ENCODE measurements around the gene TEX261. TPM values are rescaled to one million over a fixed set of nuclear protein-coding genes. Genes with fewer than 3 reads are reported as not detected.
A peak's percentile ranks its signal among the peaks of the same experiment; 100 is the strongest.
"Not testable (repeated sequence)": the region's sequence is repeated elsewhere in the genome, so short reads cannot be mapped to it uniquely, and the experiment has no call there.

Gene TEX261
- 82.9 TPM for polyA plus RNA-seq (2013, experiment 1 of 2)
- polyA plus RNA-seq (2013, experiment 2 of 2): 81.2 TPM

DNA sequence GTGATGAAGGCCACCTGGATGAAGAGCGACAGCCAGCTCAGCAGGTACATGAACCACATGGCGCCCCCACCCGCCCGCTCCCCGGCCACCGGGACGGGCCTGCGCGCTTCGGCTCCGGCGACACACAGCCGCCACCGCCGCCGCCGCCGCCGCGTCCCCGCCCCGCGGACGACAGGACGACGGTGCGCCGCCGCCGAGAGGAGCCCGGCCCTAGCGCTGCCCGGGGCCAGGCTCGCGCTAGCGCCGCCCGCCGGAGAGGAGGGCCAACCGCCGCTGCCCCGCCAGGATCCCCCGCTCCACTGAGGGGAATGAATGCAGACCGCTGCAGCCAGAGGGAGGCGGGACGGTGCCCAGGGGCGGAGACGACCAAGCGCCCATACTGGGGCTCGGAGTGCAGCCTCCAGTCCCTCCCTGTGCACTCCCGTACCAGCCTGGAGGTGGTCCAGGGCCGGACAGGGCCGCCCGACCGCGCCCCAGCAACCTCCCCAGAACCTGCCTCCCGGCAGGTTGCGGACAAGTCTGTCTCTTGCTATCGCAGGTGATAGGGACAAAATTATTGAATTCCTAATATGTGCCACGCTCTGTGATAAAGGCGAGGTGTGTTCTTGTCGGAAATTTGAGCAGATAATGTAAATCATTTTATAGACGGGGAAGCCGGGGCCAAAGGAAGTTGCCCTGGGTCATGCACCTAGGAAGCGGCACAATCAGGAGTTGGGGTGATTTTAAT lies at the start of gene TEX261:
TSS of gene TEX261 (minus strand) at position 175 of the 727 bp plus-strand sequence. CDS start at position 59, 116 bp downstream.
- H3K4me3 ChIP-seq (ENCODE audit: insufficient read depth in 1 of 2, low read depth in 1 of 2, low read length in 2 of 2): peak within 1 kb of the TSS; percentile 93 to 94
- 1% methylated on average over 65 of the region's 65 CpGs for WGBS
- H3K18ac ChIP-seq (ENCODE audit: low read depth in 1 of 2, low read length in 2 of 2): peak within 1 kb of the TSS; percentile 86 to 92
- H4K91ac ChIP-seq (ENCODE audit: low read length): no peak within 1 kb of the TSS
- H4K8ac ChIP-seq (ENCODE audit: low read length): peak within 1 kb of the TSS; percentile 75
- H2BK15ac ChIP-seq (ENCODE audit: low read depth, poor library complexity, severe bottlenecking): no peak within 1 kb of the TSS
- peaks cover 20 to 21% of the 10 kb centered on the region in 2 experiments for H3K36me3 ChIP-seq (ENCODE audit: control insufficient read depth in 1 of 2, insufficient read depth in 2 of 2, low read depth in 1 of 2, low read length in 2 of 2)
- H2AK5ac ChIP-seq (ENCODE audit: low read length, severe bottlenecking): no peak within 1 kb of the TSS
- peak within 1 kb of the TSS in 1 of 2 experiments; percentile 75 for H3K23ac ChIP-seq (ENCODE audit: low read length in 2 of 2)
- peak within 1 kb of the TSS in 1 of 2 experiments; percentile 59 for H3K4ac ChIP-seq (ENCODE audit: low read depth in 1 of 2, low read length in 2 of 2)
- H3K27ac ChIP-seq (ENCODE audit: low read length, poor library complexity, severe bottlenecking): no peak within 1 kb of the TSS
- DNase-seq: peak; percentile 88
- H3K9me3 ChIP-seq (ENCODE audit: control insufficient read depth, low read length): no peaks in the 10 kb centered on the region
- peak within 1 kb of the TSS; percentile 97 for H2AFZ ChIP-seq (ENCODE audit: low read depth, low read length)
- H2BK5ac ChIP-seq (ENCODE audit: low read depth, low read length, poor library complexity, severe bottlenecking): no peak within 1 kb of the TSS
- peak within 1 kb of the TSS; percentile 90 for H3K4me2 ChIP-seq (ENCODE audit: low read length, poor library complexity, severe bottlenecking)
- H3K79me1 ChIP-seq (replicated peaks; ENCODE audit: low read length, poor library complexity, severe bottlenecking): peaks cover 28% of the 10 kb centered on the region
- H3K4me1 ChIP-seq (ENCODE audit: control insufficient read depth, insufficient read depth, low read depth, low read length): peaks cover 14% of the 10 kb centered on the region
- no peak within 1 kb of the TSS for H2BK12ac ChIP-seq (ENCODE audit: low read length in 2 of 2)
- no peaks in the 10 kb centered on the region for H3K27me3 ChIP-seq (ENCODE audit: control insufficient read depth in 1 of 2, insufficient read depth in 1 of 2, low read length in 2 of 2)
- H2BK120ac ChIP-seq (ENCODE audit: low read depth, low read length): no peak within 1 kb of the TSS
- peak within 1 kb of the TSS in 1 of 2 experiments; percentile 78 for H3K14ac ChIP-seq (ENCODE audit: low read length in 2 of 2)
- peak within 1 kb of the TSS; percentile 92 for H3K9ac ChIP-seq (ENCODE audit: low read length)

DNA sequence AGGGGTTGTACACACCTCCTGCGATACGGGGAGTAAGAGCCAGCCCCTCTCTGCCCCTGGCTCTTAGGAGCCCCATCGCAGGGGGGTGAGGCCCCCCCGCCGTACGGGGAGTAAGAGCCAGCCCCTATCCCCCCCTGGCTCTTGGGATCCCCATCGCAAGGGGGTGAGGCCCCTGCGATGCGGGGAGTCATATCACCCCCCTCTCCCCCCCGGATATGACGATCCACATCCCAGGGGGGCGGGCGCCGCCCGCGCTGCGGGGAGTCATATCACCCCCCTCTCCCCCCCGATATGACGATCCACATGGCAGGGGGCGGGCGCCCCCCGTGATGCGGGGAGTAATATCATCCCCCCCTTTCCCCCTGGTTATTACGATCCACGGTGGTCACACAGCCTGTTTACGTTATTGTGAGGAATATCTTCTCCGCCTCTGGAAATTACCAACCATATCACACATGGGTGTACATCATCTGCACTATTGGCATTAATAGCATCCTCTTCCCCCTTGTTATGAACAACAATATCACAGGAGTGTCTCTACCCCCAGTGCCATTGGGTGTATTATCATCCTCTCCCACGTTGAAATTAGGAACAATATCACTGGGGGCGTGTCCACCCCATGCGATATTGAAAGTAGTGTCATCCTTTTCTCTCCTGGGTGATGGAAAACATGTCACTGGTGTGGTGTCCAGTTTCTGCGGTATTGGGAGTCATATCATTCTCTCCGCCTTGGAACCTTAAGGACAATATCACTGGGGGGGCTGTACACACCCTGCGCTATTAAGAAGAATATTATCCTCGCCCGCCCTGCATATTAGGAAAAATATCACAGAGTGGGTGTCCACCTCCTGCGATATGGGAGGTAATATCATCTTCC lies 49.1 kb upstream of the TEX261 start:
- H3K79me1 ChIP-seq (replicated peaks; ENCODE audit: low read length, poor library complexity, severe bottlenecking): no peaks in the 10 kb centered on the region
- H3K9me3 ChIP-seq (ENCODE audit: control insufficient read depth, low read length): no peaks in the 10 kb centered on the region
- H2BK12ac ChIP-seq (ENCODE audit: low read length in 2 of 2): no peak overlapping the region
- DNase-seq: no peak
- no peak overlapping the region for H3K14ac ChIP-seq (ENCODE audit: low read length in 2 of 2)
- no peak overlapping the region for H4K91ac ChIP-seq (ENCODE audit: low read length)
- H3K27ac ChIP-seq (ENCODE audit: low read length, poor library complexity, severe bottlenecking): no peak overlapping the region
- H2BK5ac ChIP-seq (ENCODE audit: low read depth, low read length, poor library complexity, severe bottlenecking): no peak overlapping the region
- no peak overlapping the region for H3K23ac ChIP-seq (ENCODE audit: low read length in 2 of 2)
- no peak overlapping the region for H2BK120ac ChIP-seq (ENCODE audit: low read depth, low read length)
- H2AFZ ChIP-seq (ENCODE audit: low read depth, low read length): no peak overlapping the region
- no peak overlapping the region for H3K4ac ChIP-seq (ENCODE audit: low read depth in 1 of 2, low read length in 2 of 2)
- H4K8ac ChIP-seq (ENCODE audit: low read length): no peak overlapping the region
- no peak overlapping the region for H3K4me3 ChIP-seq (ENCODE audit: insufficient read depth in 1 of 2, low read depth in 1 of 2, low read length in 2 of 2)
- H3K36me3 ChIP-seq (ENCODE audit: control insufficient read depth in 1 of 2, insufficient read depth in 2 of 2, low read depth in 1 of 2, low read length in 2 of 2): no peaks in the 10 kb centered on the region
- H2AK5ac ChIP-seq (ENCODE audit: low read length, severe bottlenecking): no peak overlapping the region
- H2BK15ac ChIP-seq (ENCODE audit: low read depth, poor library complexity, severe bottlenecking): no peak overlapping the region
- peaks cover 0 to 21% of the 10 kb centered on the region in 2 experiments for H3K27me3 ChIP-seq (ENCODE audit: control insufficient read depth in 1 of 2, insufficient read depth in 1 of 2, low read length in 2 of 2)
- H3K9ac ChIP-seq (ENCODE audit: low read length): no peak overlapping the region
- WGBS: 83% methylated on average over 34 of the region's 36 CpGs
- no peak overlapping the region for H3K18ac ChIP-seq (ENCODE audit: low read depth in 1 of 2, low read length in 2 of 2)
- peaks cover 2% of the 10 kb centered on the region for H3K4me1 ChIP-seq (ENCODE audit: control insufficient read depth, insufficient read depth, low read depth, low read length)
- H3K4me2 ChIP-seq (ENCODE audit: low read length, poor library complexity, severe bottlenecking): no peak overlapping the region

DNA sequence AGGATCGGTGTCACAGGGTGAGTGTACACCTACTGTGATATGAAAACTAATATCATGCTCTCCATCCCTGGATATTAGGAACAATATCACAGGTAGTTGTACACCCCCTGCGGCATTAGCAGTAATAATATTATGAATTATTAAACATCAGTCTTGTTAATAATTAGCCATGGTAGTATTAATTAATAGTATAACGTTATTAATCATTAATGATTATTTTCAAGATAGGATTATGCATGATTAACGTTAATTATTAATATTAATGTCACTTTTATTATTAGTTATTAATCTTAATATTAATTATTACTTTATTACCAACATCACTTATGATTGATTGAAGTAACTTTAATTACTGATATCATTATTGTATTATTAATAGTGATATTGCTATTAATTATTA lies 47.6 kb upstream of the TEX261 start:
- no peak for DNase-seq
- no peak overlapping the region for H3K4ac ChIP-seq (ENCODE audit: low read depth in 1 of 2, low read length in 2 of 2)
- H3K4me2 ChIP-seq (ENCODE audit: low read length, poor library complexity, severe bottlenecking): no peak overlapping the region
- no peaks in the 10 kb centered on the region for H3K4me1 ChIP-seq (ENCODE audit: control insufficient read depth, insufficient read depth, low read depth, low read length)
- no peak overlapping the region for H3K27ac ChIP-seq (ENCODE audit: low read length, poor library complexity, severe bottlenecking)
- no peak overlapping the region for H2BK15ac ChIP-seq (ENCODE audit: low read depth, poor library complexity, severe bottlenecking)
- H3K18ac ChIP-seq (ENCODE audit: low read depth in 1 of 2, low read length in 2 of 2): no peak overlapping the region
- H2BK120ac ChIP-seq (ENCODE audit: low read depth, low read length): no peak overlapping the region
- H2AFZ ChIP-seq (ENCODE audit: low read depth, low read length): no peak overlapping the region
- no peak overlapping the region for H2BK12ac ChIP-seq (ENCODE audit: low read length in 2 of 2)
- H2BK5ac ChIP-seq (ENCODE audit: low read depth, low read length, poor library complexity, severe bottlenecking): no peak overlapping the region
- no peaks in the 10 kb centered on the region for H3K36me3 ChIP-seq (ENCODE audit: control insufficient read depth in 1 of 2, insufficient read depth in 2 of 2, low read depth in 1 of 2, low read length in 2 of 2)
- no peak overlapping the region for H4K8ac ChIP-seq (ENCODE audit: low read length)
- no peak overlapping the region for H3K9ac ChIP-seq (ENCODE audit: low read length)
- WGBS: no CpG with 5 or more reads among the region's 4 CpGs
- H3K14ac ChIP-seq (ENCODE audit: low read length in 2 of 2): no peak overlapping the region
- H2AK5ac ChIP-seq (ENCODE audit: low read length, severe bottlenecking): no peak overlapping the region
- H3K4me3 ChIP-seq (ENCODE audit: insufficient read depth in 1 of 2, low read depth in 1 of 2, low read length in 2 of 2): no peak overlapping the region
- H3K27me3 ChIP-seq (ENCODE audit: control insufficient read depth in 1 of 2, insufficient read depth in 1 of 2, low read length in 2 of 2): peaks cover 0 to 21% of the 10 kb centered on the region in 2 experiments
- no peaks in the 10 kb centered on the region for H3K9me3 ChIP-seq (ENCODE audit: control insufficient read depth, low read length)
- no peak overlapping the region for H4K91ac ChIP-seq (ENCODE audit: low read length)
- no peaks in the 10 kb centered on the region for H3K79me1 ChIP-seq (replicated peaks; ENCODE audit: low read length, poor library complexity, severe bottlenecking)
- no peak overlapping the region for H3K23ac ChIP-seq (ENCODE audit: low read length in 2 of 2)

GRCh38 chr2:71036296-71036695 lies 41.6 kb upstream of the TEX261 start:
- H2BK120ac ChIP-seq (ENCODE audit: low read depth, low read length); H3K9ac ChIP-seq (ENCODE audit: low read length); H2BK15ac ChIP-seq (ENCODE audit: low read depth, poor library complexity, severe bottlenecking); H3K14ac ChIP-seq (ENCODE audit: low read length in 2 of 2); H4K8ac ChIP-seq (ENCODE audit: low read length); H3K4me1 ChIP-seq (ENCODE audit: control insufficient read depth, insufficient read depth, low read depth, low read length); H2AK5ac ChIP-seq (ENCODE audit: low read length, severe bottlenecking); H3K27ac ChIP-seq (ENCODE audit: low read length, poor library complexity, severe bottlenecking); H2AFZ ChIP-seq (ENCODE audit: low read depth, low read length); DNase-seq; H3K79me1 ChIP-seq (replicated peaks; ENCODE audit: low read length, poor library complexity, severe bottlenecking); H3K9me3 ChIP-seq (ENCODE audit: control insufficient read depth, low read length); H3K36me3 ChIP-seq (ENCODE audit: control insufficient read depth in 1 of 2, insufficient read depth in 2 of 2, low read depth in 1 of 2, low read length in 2 of 2); H3K4me2 ChIP-seq (ENCODE audit: low read length, poor library complexity, severe bottlenecking); H3K4me3 ChIP-seq (ENCODE audit: insufficient read depth in 1 of 2, low read depth in 1 of 2, low read length in 2 of 2); H2BK5ac ChIP-seq (ENCODE audit: low read depth, low read length, poor library complexity, severe bottlenecking); H3K18ac ChIP-seq (ENCODE audit: low read depth in 1 of 2, low read length in 2 of 2); H3K23ac ChIP-seq (ENCODE audit: low read length in 2 of 2); H2BK12ac ChIP-seq (ENCODE audit: low read length in 2 of 2); H3K27me3 ChIP-seq (ENCODE audit: control insufficient read depth in 1 of 2, insufficient read depth in 1 of 2, low read length in 2 of 2); H3K4ac ChIP-seq (ENCODE audit: low read depth in 1 of 2, low read length in 2 of 2); H4K91ac ChIP-seq (ENCODE audit: low read length): not testable (repeated sequence)
- WGBS: 92% methylated on average over 7 of the region's 8 CpGs

Measured in mesenchymal stem cell (in vitro differentiated cells and primary cell).